ENCODE results near the gene MED23.

Gene MED23, protein sequence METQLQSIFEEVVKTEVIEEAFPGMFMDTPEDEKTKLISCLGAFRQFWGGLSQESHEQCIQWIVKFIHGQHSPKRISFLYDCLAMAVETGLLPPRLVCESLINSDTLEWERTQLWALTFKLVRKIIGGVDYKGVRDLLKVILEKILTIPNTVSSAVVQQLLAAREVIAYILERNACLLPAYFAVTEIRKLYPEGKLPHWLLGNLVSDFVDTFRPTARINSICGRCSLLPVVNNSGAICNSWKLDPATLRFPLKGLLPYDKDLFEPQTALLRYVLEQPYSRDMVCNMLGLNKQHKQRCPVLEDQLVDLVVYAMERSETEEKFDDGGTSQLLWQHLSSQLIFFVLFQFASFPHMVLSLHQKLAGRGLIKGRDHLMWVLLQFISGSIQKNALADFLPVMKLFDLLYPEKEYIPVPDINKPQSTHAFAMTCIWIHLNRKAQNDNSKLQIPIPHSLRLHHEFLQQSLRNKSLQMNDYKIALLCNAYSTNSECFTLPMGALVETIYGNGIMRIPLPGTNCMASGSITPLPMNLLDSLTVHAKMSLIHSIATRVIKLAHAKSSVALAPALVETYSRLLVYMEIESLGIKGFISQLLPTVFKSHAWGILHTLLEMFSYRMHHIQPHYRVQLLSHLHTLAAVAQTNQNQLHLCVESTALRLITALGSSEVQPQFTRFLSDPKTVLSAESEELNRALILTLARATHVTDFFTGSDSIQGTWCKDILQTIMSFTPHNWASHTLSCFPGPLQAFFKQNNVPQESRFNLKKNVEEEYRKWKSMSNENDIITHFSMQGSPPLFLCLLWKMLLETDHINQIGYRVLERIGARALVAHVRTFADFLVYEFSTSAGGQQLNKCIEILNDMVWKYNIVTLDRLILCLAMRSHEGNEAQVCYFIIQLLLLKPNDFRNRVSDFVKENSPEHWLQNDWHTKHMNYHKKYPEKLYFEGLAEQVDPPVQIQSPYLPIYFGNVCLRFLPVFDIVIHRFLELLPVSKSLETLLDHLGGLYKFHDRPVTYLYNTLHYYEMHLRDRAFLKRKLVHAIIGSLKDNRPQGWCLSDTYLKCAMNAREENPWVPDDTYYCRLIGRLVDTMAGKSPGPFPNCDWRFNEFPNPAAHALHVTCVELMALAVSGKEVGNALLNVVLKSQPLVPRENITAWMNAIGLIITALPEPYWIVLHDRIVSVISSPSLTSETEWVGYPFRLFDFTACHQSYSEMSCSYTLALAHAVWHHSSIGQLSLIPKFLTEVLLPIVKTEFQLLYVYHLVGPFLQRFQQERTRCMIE (N-terminal part only)
- total RNA-seq: 90.0 to 121 (median 115) reads per million in 4 donors

DNA sequence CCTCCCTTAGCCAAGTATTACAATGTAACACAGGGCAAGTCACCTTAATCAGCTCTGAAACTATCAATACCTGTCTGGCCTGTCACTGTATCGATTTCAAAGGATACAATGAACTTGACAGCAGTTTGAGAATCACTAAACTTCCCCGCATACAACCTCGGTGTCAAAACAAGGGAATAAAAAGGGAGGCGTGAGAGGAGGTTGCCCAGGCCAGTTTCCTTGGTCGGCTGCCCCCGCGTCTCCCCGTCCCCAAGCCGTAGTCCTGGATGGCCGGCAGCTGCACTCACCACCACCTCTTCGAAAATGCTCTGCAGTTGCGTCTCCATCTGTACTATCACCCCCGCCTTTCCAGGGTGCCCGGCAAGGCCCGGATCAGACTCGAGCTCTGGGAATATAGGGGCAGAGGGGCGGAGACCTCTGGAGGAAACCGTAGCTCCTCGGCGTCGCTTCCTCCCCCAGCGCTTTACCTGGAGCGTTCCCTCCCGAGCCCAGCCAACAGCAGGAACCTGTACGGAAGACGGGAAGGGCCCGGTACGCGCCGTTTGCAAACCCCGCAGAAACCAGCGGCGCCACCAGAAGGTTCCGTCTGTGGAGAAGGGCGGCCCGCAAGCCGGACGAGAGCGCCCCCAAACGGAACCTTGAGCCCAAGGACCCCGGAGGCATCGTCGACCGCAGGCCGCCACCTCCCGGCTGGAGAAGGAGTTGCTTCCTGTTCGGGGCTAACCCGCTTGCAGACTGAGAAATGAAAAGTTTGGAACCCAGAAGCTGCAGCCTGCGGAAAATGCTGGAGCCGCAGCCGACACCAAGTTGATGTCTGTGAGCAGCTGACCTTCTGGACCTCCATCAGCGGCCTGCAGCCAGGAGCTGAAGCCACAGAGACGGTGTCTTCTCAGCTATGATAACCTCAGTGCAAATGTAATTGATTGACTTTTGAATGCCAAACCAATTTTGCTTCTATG is at the start of gene MED23:
Gene MED23, minus strand, starts transcription at position 519 of the 959 bp plus-strand sequence. Its CDS starts 193 bp downstream, at position 326.
- peak; percentile 82 to 93 (median 90) for DNase-seq

DNA sequence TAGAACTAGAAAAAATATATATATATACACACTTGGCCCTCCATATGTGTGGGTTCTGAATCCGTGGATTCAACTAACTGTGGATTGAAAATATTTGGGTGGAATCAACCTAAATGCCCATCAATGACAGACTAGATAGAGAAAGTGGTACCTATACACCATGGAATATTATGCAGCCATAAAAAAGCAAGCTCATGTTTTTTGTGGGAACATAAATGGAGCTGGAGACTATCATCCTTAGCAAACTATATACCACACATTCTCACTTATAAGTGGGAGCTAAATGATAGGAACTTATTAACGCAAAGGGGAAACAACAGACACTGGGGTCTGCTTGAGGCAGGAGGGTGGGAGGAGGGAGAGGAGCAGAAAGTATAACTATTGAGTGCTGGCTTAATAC is 45.1 kb upstream of the MED23 start:
- no peak for DNase-seq

DNA sequence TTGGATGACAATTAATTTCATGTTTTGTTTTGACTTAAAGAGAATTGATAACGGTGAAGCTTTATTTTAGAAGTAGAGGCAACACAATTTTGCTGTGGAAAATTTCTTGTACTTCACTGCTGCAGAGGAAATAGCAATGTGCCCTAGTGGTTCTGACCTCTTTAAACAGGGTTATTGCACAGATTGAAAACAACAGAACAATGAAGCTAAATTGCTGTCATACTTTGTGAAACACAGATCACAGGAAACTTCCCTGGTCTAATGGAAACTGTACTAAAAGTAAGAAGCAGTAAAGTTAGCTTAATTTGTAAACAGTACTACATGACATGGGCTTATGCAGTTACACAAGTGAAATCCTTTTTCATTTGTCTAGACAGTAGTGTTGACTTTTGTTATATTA is 41.8 kb upstream of the MED23 start:
- DNase-seq: no peak

DNA sequence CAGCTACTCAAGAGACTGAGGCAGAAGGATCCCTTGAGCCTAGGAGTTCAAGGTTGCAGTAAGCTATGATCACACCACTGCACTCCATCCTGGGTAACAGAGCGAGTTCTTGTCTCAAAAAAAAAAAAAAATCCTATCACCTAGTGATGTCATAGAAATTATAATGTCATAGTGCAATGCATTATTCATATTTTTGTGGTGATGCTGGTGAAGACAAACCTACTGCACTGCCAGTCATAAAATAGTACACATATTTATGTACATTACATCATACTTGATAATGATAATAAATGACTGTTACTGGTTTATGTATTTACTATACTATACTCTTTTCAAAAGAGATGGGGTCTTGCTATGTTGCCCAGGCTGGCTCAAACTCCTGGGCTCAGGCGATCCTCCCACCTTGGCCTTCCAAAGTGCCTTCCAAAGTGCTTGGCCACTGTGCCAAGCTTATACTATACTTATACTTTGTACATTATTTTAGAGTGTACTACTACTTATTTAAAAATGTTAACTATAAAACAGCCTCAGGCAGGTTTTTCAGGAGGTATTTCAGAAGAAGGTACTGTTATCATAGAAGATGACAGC is 35.6 kb upstream of the MED23 start:
- DNase-seq: no peak

DNA sequence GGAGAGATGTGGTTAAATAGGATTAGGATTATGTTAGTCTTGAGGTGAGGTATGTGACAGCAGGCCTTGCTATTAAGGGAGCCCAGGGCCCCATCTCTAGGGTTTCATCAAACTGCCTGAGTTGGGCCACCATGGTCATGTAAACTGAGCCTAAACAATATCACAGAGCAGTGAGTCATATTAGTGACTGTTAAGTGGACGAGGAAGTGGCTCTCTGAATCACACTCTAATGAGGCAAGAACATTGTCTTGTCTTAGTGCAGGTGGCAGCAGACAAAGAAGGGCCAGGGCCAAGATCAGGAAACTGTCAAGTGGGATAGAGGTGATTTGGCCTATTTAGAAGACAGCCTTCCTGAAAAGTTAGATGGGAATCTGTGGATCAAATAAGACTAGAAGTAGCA is 32.2 kb upstream of the MED23 start:
- no peak for DNase-seq

DNA sequence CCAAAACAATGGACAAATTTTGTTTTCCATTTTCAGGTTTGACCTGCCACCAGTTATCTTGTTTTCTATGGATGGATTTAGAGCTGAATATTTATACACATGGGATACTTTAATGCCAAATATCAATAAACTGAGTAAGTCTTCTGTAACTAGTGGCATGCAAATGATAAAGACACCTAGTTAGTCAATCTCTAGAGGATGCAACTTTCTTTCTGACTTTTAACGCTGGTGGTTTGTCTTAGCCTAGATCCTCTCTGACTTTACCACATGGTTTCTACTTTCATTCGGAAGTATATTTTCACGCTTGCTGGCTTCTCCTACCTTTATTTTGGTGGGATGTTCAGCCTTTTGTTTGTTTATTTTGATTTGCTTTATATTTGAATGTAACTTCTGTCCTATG is 30.2 kb upstream of the MED23 start:
- no peak for DNase-seq

DNA sequence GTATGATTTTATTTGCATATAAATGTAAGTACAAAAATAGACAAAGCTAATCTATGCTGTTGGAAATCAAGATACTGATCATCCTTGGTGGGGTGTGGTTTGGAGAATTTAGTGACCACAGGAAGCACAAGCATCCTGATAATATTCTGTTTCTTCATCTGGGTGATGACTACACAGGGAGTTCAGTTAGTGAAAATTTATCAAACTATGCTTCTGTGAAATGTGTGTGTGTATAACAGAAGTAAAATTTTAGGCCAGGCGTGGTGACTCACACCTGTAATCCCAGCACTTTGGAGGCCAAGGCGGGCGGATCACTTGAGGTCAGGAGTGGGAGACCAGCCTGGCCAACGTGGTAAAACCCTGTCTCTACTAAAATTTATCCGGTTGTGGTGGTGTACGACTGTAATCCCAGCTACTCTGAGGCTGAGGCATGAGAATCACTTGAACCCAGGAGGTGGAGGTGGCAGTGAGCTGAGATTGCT is 29.6 kb upstream of the MED23 start:
- DNase-seq: no peak

DNA sequence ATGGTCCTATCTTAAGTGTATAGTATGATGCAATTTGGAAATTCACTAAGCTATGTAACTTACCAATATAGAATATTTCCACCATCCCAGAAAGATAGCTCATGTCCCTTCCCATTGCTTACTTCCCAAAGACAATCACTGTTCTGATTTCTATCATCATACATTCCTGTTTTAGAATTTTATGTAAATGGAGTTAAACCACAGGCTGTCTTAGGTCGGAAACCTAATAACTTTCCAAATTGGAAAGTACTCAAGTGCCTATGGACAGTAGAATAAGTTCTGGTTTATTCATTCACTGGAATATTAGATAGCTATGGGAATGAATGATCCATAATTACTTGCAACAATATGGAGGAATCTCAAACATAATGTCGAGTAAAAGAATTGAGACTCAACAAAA is 29.2 kb upstream of the MED23 start:
- no peak for DNase-seq

DNA sequence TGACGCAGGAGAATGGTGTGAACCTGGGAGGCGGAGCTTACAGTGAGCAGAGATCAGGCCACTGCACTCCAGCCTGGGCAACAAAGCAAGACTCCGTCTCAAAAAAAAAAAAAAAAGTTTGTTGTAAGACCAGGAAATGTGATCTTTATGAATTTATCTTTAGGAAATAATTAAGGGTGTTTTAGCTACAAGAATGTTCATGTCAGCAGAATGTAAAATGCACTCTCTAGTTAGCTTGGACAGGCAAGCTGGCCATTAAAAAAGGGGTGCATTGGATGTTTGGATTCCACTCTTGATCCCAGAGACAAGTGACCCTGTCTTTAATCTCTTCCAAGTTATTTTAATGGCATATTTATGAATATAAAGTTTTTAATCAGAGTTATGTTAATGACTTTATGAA is 28.6 kb upstream of the MED23 start:
- no peak for DNase-seq

DNA sequence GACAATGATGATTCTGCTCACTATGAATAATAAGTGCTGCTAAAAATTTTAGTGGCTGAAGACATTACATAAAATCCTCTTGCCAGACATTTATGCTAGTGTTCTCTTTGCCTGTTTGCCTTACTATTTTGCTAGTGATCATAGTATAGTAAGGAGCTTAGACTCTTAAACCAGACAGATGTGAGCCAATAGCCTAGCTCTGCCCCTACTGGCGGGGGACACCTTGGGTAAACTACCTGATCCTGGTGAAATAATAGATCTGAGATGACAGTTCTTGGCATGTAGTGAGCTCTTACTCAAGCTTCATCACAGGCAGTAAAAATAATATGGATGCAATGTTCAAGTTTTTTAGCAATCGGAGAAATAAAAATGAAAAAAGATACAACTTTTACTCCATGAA is 27.9 kb upstream of the MED23 start:
- DNase-seq: no peak

DNA sequence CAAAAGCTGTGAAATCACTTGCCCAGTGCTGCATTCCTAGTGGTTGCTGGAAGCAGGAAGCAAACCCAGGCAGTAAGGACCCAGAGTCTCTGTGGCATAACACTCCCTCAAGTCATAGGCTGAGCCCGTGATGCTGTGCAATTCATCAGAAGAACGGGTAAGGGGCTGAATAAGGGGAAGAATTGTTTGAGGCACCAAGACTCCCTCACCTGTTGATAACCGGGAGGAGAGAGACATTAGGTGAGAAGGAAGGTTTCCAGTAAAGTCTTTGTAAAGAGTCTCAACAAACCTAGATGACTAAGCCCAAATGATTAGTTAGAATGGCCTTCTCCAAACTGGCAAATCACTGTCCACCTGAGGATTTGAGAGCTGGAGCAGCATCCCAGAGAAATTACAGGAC is 27.3 kb upstream of the MED23 start:
- DNase-seq: no peak

DNA sequence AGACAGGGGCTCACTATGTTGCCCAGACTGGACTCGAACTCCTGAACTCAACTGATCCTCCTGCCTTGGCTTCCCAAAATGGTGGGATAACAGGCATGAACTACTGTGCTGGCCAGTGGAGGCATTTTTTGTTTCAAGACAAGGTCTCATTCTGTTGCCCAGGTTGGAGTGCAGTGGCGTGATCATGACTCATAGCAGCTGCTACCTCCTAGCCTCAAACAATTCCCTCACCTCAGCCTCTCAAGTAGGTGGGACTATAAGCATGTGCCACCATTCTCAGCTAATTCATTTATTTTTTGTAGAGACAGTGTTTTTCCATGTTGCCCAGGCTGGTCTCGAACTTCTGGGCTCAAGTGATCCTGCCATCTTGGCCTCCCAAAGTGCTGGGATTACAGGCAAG is 26.3 kb upstream of the MED23 start:
- DNase-seq: no peak

DNA sequence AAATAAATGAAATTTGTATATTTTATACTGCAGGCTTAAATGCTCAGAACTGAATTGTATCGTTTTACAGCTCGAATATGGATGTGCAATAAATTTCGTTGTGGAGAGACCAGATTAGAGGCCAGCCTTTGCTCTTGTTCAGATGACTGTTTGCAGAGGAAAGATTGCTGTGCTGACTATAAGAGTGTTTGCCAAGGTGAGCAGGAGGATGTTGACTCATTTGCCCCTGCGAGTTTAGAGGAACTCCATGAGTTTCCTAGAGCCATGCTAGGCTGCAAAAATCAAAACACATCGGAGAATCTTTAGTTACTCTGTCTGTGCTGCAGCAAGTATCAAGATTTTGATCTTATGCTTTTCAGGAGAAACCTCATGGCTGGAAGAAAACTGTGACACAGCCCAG is 24.4 kb upstream of the MED23 start:
- no peak for DNase-seq

DNA sequence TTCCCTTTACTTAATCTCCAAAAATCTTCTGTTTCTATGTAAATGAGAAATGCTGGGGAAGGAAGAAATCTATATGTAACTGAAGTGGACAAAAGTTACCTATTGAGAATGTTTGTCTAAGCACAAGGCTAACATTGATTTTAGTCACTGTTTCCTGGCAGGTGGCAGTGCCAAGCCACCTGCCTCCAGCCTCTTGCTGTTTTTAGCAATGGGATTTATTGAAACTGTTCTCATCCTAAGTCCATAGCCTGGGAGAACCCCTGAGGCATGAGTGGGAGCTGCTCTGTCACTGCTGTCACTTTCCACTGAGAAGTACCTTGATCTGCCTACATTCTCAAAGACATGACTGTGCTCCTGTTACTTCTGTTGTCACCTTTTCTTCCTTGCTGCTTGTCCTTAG is 23.7 kb upstream of the MED23 start:
- DNase-seq: no peak

DNA sequence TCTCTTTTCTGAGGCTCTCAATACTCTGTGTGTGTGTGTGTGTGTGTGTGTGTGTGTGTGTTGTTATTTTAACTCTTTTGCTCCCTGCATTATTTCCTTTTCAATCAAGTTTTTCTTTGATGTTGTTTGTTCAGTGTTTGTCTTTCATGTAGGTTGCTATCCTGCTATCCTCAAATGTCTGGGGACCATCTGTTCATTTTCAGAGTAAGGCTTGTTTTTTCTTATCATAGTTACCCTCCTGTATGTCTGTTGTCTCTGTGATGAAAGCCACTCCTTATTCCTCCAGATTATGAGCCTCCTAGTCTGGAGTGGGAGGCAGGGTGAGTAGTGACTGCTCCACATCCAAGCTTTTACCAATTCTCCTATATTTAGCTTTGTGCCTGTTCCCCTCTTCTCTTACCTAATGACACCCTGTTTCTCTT is 18.2 kb upstream of the MED23 start:
- DNase-seq: no peak

DNA sequence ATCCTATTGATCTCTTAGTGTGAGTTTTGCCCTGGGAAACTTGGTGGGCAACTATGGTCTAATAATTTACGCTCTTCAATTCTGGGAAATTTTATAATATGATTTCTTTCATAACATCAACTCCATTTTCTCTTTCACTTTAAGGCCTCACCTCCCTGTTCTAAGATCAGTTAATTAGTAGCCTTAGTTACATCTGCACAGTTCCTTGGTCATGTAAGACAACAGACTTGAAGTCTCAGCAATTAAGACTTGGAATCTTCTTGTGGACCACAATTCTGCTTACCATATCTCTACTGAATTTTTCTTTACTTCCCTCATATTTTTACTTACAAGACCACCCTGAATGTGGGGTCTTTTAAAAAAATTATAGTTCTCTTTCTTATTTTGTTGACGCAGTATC is 17.8 kb upstream of the MED23 start:
- no peak for DNase-seq

DNA sequence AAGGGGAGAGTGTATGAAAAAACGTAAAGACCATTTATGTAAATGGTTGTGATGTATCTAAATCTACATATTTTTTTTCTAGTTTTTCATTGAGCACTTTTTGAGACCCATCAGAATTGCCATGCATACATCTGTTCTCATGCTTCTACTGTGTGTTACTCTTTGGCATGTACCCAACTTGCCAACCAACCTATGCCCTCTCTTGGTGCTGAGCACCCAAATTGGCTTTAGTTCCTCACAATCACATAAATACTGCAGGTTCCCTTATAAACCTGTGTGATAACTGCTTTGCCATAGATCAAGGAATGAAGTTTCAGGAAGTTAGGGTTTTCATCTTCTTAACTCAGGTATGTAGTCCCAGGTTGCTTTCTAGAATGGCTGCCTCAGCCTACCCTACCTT is 16.9 kb upstream of the MED23 start:
- no peak for DNase-seq

DNA sequence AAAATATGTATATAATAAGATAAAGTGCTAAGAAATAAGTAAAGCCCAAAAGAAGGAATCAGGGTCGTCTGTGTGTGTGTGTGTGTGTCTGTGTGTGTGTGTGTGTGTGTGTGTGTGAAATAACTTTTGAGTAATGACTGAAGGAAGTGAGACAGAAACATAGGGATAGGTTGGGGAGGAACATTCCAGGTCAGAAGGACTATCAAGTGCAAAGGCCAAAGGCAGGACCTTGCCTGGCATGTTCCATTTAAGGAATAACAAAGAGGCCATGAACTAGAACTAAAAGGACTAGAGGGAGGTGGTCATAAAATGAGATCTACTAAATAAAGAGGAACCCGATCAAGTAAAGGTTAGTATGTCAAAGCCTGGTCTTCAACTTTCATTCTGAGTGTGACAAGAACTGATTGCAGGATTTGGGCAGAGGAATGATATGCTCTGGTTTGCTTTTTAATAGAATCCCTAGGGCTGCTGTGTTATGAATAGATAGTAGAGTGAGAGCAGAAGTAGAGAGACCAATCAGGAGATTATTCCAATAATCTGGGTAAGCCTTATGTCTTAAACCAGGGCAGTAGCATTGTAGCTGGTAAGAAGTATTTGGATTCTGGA is 15.9 kb upstream of the MED23 start:
- DNase-seq: no peak

DNA sequence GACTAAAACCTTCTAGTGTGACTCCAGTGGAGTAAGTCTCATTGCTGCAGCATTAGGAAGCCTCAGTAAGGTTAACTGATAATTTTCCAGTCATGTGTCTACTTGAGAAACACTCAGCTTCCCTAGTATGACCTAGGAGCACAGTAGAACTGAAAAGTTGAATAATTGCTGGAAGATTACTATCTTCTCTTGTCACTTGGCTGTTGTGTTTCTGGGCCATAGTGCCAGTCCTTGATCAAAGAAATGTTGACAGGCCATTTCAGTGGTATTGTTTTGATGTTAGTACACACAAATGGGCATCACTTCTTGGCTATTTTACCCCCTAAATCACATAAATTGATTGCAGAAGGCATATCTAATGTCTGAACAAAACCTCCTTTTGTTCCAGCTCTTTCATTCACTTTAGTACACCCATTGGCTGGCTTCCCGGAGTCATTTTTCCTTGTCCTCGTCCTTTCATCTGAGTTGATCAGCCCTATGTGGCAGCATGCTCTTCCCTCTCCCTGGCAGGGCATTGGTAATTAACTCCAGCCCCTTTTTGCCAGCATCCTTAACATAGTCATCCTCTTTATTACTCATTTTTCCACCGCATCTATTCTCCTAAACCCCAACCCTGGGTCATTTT is 15.1 kb upstream of the MED23 start:
- DNase-seq: no peak

DNA sequence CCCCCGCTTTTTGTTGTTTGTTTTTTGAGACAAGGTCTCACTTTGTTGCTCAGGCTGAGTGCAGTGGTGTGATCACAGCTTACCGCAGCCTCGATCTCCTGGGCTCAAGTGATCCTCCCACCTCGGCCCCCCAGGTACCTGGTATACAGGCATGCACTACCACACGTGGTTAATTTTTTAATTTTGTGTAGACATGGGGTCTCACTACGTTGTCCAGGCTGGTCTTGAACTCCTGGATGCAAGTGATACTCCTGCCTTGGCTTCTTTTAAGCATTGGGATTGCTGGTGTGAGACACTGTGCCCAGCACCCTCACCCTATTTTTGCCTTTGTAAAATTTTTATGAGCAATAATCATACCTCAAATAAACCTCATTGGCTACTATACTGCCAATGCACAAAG is 14.5 kb upstream of the MED23 start:
- DNase-seq: no peak

Data from T-helper 1 cell (primary cell).